Liver (tissue), 3 donors: ENCODE measurements around the gene HIPK3.

ENCODE experiments used
- ATF3 ChIP-seq: IDR thresholded peaks from 2 replicates; pipeline ENCODE4 v1.6.1; 2016; ENCODE audit warnings: antibody characterized with exemption
- CTCF ChIP-seq: fragments of 150-350 bp; IDR thresholded peaks from 2 replicates; pipeline ENCODE4 v1.5.1; 2017; ENCODE audit warnings: improper control_type of control experiment, low read depth, low read length; ENCODE audit not compliant: missing input control
- FOXA1 ChIP-seq: IDR thresholded peaks from 2 replicates; pipeline ENCODE4 v1.6.1; 2016; ENCODE audit warnings: antibody characterized with exemption
- GABPA ChIP-seq, 2 donors: IDR thresholded peaks in 1 of 2; conservative IDR thresholded peaks in 1 of 2; 2 replicates each; pipeline ENCODE4 v1.6.1; 2016; ENCODE audit warnings: antibody characterized with exemption in 2 of 2, mild to moderate bottlenecking in 1 of 2, moderate library complexity in 1 of 2
- HNF4A ChIP-seq, 2 donors: conservative IDR thresholded peaks; 2 replicates each; pipeline ENCODE4 v1.6.1; 2016; ENCODE audit warnings: antibody characterized with exemption in 2 of 2, mild to moderate bottlenecking in 2 of 2
- JUND ChIP-seq, 2 donors: IDR thresholded peaks; 2 replicates each; pipeline ENCODE4 v1.6.1; 2016; ENCODE audit warnings: antibody characterized with exemption in 2 of 2
- MAX ChIP-seq: IDR thresholded peaks from 2 replicates; pipeline ENCODE4 v1.6.1; 2016; ENCODE audit warnings: antibody characterized with exemption
- NR2F2 ChIP-seq: IDR thresholded peaks from 2 replicates; pipeline ENCODE4 v1.6.1; 2016; ENCODE audit warnings: antibody characterized with exemption
- RAD21 ChIP-seq, 2 donors: IDR thresholded peaks; 2 replicates each; pipeline ENCODE4 v1.6.1; 2016; ENCODE audit warnings: antibody characterized with exemption in 2 of 2, mild to moderate bottlenecking in 2 of 2
- REST ChIP-seq: IDR thresholded peaks from 2 replicates; pipeline ENCODE4 v1.6.1; 2016; ENCODE audit warnings: antibody characterized with exemption, mild to moderate bottlenecking
- RXRA ChIP-seq, 2 donors: IDR thresholded peaks; 2 replicates each; pipeline ENCODE4 v1.6.1; 2017 to 2018; ENCODE audit warnings: antibody characterized with exemption in 2 of 2, mild to moderate bottlenecking in 1 of 2
- TAF1 ChIP-seq: conservative IDR thresholded peaks from 2 replicates; pipeline ENCODE4 v1.6.1; 2016; ENCODE audit warnings: antibody characterized with exemption, mild to moderate bottlenecking
- YY1 ChIP-seq: IDR thresholded peaks from 2 replicates; pipeline ENCODE4 v1.6.1; 2016; ENCODE audit warnings: antibody characterized with exemption, mild to moderate bottlenecking
- ZBTB33 ChIP-seq: IDR thresholded peaks from 2 replicates; pipeline ENCODE4 v1.6.1; 2016; ENCODE audit warnings: antibody characterized with exemption
- donor health status: healthy.
- donor health status: healthy.

GRCh38 chr11:33333816-33334215 is 76.6 kb downstream of the HIPK3 start:
- TF ChIP-seq CTCF (no peak), ATF3 (no peak), YY1 (no peak), MAX (no peak), TAF1 (no peak), GABPA (IDR thresholded peaks at IDR 0.05 in 1 of 2, conservative IDR thresholded peaks at IDR 0.05 in 1 of 2) (no peak), RAD21 (IDR thresholded peaks at IDR 0.05) (no peak), RXRA (IDR thresholded peaks at IDR 0.05) (no peak), HNF4A (conservative IDR thresholded peaks at IDR 0.05) (no peak), FOXA1 (no peak), JUND (IDR thresholded peaks at IDR 0.05) (no peak), REST (no peak), ZBTB33 (no peak), NR2F2 (no peak)
